Measurements from ENCODE around the gene PPP1R1B. TPM values are rescaled to one million over a fixed set of nuclear protein-coding genes. Genes with fewer than 3 reads are reported as not detected.
"Not testable (repeated sequence)": the region's sequence is repeated elsewhere in the genome, so short reads cannot be mapped to it uniquely, and the experiment has no call there.

Gene PPP1R1B
- total RNA-seq, 1 donor from 2014 or later = not detected

DNA sequence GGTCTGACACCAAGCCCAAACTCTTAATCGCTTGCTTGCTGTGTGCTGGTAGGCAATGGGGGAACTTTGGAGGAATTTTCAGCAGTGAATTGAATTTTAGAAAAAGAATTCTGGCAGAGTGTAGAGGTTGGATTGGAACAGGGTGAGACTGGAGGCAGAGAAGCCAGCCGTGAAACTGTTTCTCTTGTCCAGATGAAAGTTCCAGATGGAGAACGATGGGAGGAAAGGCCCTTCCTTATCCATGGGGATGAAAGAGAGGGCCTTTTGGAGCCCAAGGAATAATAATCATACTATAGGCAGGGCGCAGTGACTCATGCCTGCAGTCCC is 45.0 kb upstream of the PPP1R1B start:
- no peak for DNase-seq (ENCODE audit: low read depth)
- TF ChIP-seq, protein P1, sequence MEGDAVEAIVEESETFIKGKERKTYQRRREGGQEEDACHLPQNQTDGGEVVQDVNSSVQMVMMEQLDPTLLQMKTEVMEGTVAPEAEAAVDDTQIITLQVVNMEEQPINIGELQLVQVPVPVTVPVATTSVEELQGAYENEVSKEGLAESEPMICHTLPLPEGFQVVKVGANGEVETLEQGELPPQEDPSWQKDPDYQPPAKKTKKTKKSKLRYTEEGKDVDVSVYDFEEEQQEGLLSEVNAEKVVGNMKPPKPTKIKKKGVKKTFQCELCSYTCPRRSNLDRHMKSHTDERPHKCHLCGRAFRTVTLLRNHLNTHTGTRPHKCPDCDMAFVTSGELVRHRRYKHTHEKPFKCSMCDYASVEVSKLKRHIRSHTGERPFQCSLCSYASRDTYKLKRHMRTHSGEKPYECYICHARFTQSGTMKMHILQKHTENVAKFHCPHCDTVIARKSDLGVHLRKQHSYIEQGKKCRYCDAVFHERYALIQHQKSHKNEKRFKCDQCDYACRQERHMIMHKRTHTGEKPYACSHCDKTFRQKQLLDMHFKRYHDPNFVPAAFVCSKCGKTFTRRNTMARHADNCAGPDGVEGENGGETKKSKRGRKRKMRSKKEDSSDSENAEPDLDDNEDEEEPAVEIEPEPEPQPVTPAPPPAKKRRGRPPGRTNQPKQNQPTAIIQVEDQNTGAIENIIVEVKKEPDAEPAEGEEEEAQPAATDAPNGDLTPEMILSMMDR (IDR thresholded peaks at IDR 0.05; ENCODE audit: insufficient read depth, low read length, poor library complexity, severe bottlenecking) = no peak
- no peaks in the 10 kb centered on the region for H3K36me3 ChIP-seq (ENCODE audit: control insufficient read depth, insufficient read depth, low read length)
- H3K4me3 ChIP-seq (ENCODE audit: low read depth, low read length) = no peak overlapping the region
- peaks cover 19% of the 10 kb centered on the region for H3K27me3 ChIP-seq (ENCODE audit: control insufficient read depth, insufficient read depth, low read length)

DNA sequence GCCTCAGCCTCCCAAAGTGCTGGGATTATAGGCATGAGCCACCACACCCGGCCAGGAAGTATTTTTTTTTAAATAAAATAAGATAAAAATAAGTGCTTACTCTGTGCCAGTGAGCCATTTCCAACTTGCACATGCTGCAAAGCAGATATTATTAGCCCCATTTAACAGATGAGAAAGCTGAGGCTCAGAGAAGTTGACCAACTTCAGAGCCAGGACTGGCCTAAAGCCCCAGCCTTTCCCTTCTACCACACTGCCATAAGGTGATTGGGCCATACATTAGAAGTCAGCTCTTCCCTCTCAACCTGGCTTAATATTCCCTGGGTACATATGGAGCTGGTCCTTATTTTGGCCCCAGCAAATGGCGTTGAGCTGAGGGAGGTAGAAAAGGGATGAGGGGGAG is 44.1 kb upstream of the PPP1R1B start:
- TF ChIP-seq, protein P1 (IDR thresholded peaks at IDR 0.05; ENCODE audit: insufficient read depth, low read length, poor library complexity, severe bottlenecking) = no peak

DNA sequence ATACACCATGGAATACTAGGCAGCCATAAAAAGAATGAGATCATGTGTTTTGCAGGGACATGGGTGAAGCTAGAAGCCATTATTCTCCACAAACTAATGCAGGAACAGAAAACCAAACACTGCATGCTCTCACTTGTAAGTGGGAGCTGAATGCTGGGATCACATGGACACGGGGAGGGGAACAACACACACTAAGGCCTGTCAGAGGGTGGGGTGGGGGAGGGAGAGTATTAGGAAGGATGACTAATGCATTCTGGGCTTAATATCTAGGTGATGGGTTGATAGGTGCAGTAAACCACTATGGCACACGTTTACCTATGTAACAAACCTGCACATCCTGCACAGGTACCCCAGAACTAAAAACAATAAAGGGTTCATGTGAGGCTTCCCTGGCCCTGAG is 36.6 kb upstream of the PPP1R1B start:
- H3K27me3 ChIP-seq (ENCODE audit: control insufficient read depth, insufficient read depth, low read length) = peaks cover 27% of the 10 kb centered on the region
- H3K4me3 ChIP-seq (ENCODE audit: low read depth, low read length); DNase-seq (ENCODE audit: low read depth); H3K36me3 ChIP-seq (ENCODE audit: control insufficient read depth, insufficient read depth, low read length): not testable (repeated sequence)

More for the DNA sequence above, 44.1 kb upstream of the PPP1R1B start:
- DNase-seq (ENCODE audit: low read depth) = no peak
- H3K4me3 ChIP-seq (ENCODE audit: low read depth, low read length) = no peak overlapping the region
- H3K36me3 ChIP-seq (ENCODE audit: control insufficient read depth, insufficient read depth, low read length) = no peaks in the 10 kb centered on the region
- peaks cover 19% of the 10 kb centered on the region for H3K27me3 ChIP-seq (ENCODE audit: control insufficient read depth, insufficient read depth, low read length)

DNA sequence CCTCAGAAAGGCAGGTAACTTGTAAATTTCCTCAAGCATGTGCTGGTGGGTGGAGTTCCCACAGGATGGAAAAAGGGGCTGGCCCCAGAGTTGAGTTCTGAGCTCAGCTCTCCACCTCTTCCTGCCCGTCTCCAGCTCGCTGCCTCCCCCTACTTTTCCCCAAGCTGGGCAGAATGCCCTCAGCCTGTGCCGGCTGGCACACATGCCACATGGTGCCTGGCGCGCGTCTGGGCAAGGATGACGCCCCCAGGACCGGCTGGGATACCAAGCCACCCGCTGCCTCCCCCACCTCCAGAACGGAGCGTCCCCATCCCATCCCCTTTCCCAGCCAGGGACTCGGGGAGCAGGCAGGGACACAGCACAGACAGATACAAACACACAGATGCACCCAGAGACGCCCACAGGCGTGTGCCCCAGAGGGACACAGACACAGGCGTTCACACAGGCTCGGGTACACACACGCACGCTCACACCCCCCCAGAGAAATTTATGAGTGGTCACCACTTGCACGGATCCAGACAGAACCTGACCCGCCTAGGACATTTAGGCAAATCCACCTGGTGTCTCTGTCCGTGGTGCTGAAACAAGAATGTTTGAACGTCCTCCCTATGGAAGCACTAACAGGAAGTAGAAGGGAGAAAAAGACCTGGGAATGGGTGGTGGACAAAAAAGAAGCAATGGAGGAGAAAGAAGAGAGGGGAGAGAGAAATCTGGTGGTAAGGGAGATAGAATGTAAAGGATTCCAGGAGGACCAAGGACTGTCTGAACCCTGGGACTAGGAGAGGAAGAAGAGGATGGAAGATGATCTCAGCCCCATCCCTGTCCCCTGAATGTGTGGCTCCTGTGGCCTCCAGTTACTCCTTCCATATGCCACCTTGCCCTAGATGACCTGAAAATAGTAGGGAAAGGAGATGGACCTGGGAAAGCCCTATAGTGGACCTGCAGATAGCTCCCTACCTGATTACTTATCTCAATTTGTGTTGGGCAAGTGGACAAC is 34.5 kb upstream of the PPP1R1B start:
- no peak for DNase-seq (ENCODE audit: low read depth)
- peaks cover 48% of the 10 kb centered on the region for H3K27me3 ChIP-seq (ENCODE audit: control insufficient read depth, insufficient read depth, low read length)
- TF ChIP-seq, protein P1 (IDR thresholded peaks at IDR 0.05; ENCODE audit: insufficient read depth, low read length, poor library complexity, severe bottlenecking) = no peak
- no peaks in the 10 kb centered on the region for H3K36me3 ChIP-seq (ENCODE audit: control insufficient read depth, insufficient read depth, low read length)
- H3K4me3 ChIP-seq (ENCODE audit: low read depth, low read length) = no peak overlapping the region

DNA sequence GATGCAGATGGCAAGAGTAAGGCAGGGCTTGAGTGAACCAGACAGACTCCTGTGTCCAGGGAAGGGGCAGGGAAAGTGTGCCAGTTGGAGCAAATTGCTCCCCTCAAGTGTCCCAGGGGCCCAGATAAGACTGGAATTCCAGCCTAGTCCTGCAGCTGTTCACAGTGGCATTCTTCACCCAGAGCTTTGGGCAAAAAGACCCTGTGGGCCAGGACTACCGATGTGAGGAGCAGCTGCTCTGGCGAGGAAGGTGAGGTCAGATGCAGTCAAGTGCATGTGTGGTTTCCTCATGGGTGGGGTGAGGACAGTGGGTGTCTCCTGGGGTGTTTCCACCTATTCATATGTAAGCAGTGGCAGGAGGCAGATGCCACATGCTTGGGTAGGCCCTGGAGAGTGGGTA is 33.4 kb upstream of the PPP1R1B start:
- Histone ChIP-seq H3K4me3 (ENCODE audit: low read depth, low read length) (no peak overlapping the region), H3K36me3 (ENCODE audit: control insufficient read depth, insufficient read depth, low read length) (no peaks in the 10 kb centered on the region), H3K27me3 (ENCODE audit: control insufficient read depth, insufficient read depth, low read length) (peaks cover 59% of the 10 kb centered on the region)
- no peak for DNase-seq (ENCODE audit: low read depth)
- TF ChIP-seq, protein P1 (IDR thresholded peaks at IDR 0.05; ENCODE audit: insufficient read depth, low read length, poor library complexity, severe bottlenecking) = no peak

DNA sequence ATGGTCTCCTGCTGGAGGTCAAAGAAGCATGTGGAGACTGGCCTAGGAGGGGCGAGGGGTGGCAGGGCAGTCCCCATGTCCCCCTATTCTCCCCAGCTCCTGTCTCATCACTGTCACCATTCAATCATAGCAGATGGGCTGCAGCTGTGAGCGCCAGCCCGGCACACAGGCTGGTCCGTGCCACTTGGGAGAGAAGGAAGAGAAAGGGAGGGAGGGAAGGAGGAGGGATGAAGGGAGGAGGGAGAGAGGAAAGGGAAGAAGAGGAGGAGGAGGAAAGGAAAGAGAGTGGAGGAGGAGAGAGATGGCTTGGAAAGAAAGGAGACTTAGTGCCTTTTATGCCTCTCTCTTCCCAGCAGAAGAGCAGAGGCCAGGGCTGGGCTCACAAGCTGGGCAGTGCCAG is 31.5 kb upstream of the PPP1R1B start:
- TF ChIP-seq, protein P1 (IDR thresholded peaks at IDR 0.05; ENCODE audit: insufficient read depth, low read length, poor library complexity, severe bottlenecking) = no peak
- no peak for DNase-seq (ENCODE audit: low read depth)
- peaks cover 78% of the 10 kb centered on the region for H3K27me3 ChIP-seq (ENCODE audit: control insufficient read depth, insufficient read depth, low read length)
- no peak overlapping the region for H3K4me3 ChIP-seq (ENCODE audit: low read depth, low read length)
- no peaks in the 10 kb centered on the region for H3K36me3 ChIP-seq (ENCODE audit: control insufficient read depth, insufficient read depth, low read length)
